GM23338 (cell line): ENCODE measurements around the gene BANP. TPM values are rescaled to one million over a fixed set of nuclear protein-coding genes. Genes with fewer than 3 reads are reported as not detected.

Experiments
- CREB1 ChIP-seq: fragments of 250-450 bp; sonication (Bioruptor Pico); IDR thresholded peaks from 2 replicates; pipeline ENCODE4 v1.5.0; 2020; ENCODE audit warnings: low read depth, mild to moderate bottlenecking, moderate library complexity
- EZH2 ChIP-seq: fragments of 200-600 bp; sonication (generic); IDR thresholded peaks from one replicate; pipeline ENCODE4 v1.8.0; 2017; ENCODE audit warnings: antibody characterized with exemption, mild to moderate bottlenecking, low read depth; ENCODE audit not compliant: unreplicated experiment
- EZH2phosphoT487 ChIP-seq: fragments of 200-600 bp; sonication (generic); IDR thresholded peaks from one replicate; pipeline ENCODE4 v1.8.1; 2018; ENCODE audit warnings: antibody characterized with exemption; ENCODE audit not compliant: unreplicated experiment
- NANOG ChIP-seq: IDR thresholded peaks from 2 replicates; pipeline ENCODE4 v1.6.1; 2016; ENCODE audit warnings: antibody characterized with exemption, borderline replicate concordance
- POLR2AphosphoS5 ChIP-seq: IDR thresholded peaks from 2 replicates; pipeline ENCODE4 v1.6.1; 2016; ENCODE audit warnings: antibody characterized with exemption, low read depth
- ZNF114 ChIP-seq: fragments of 250-450 bp; sonication (Bioruptor Pico); IDR thresholded peaks from 2 replicates; pipeline ENCODE4 v1.5.0; 2020; ENCODE audit warnings: mild to moderate bottlenecking, moderate library complexity
- polyA plus RNA-seq: library from polyadenylated mRNA; unstranded; fragments of >200 nt; fragmentation: Nextera tagmentation; extraction: Ambion mirVana; gene quantifications from 2 replicates; pipeline ENCODE4 v1.2.1, GENCODE V29; 2016
- total RNA-seq: library from RNA; depleted of rRNA; stranded (reverse); fragments of >200 nt; shearing (Covaris generic); gene quantifications from 2 replicates; pipeline ENCODE4 v1.2.3, GENCODE V29; 2014
- TF ChIP-seq, protein P1 (sequence below): fragments of 250-450 bp; sonication (Bioruptor Pico); IDR thresholded peaks from 2 replicates; pipeline ENCODE4 v1.5.0; 2020; ENCODE audit warnings: mild to moderate bottlenecking, moderate library complexity
- TF ChIP-seq, protein P2 (sequence below), 2 experiments: fragments of 200-600 bp in 1 of 2; sonication (generic) in 1 of 2; conservative IDR thresholded peaks; 2 replicates each; pipeline versions ENCODE4 v1.5.1 to v1.6.1; 2016 to 2017; ENCODE audit warnings: antibody characterized with exemption in 2 of 2, low read depth in 2 of 2, mild to moderate bottlenecking in 2 of 2, moderate library complexity in 1 of 2
- TF ChIP-seq, protein P3 (sequence below): IDR thresholded peaks from one replicate; pipeline ENCODE4 v1.6.1; 2018; ENCODE audit warnings: antibody characterized with exemption; ENCODE audit not compliant: unreplicated experiment
- TF ChIP-seq, protein P4 (sequence below): IDR thresholded peaks from 2 replicates; pipeline ENCODE4 v1.6.1; 2016; ENCODE audit warnings: antibody characterized with exemption

Gene BANP
- total and polyA plus RNA-seq, 2 experiments from 2014 or later, result 22.3 to 48.0 TPM

DNA sequence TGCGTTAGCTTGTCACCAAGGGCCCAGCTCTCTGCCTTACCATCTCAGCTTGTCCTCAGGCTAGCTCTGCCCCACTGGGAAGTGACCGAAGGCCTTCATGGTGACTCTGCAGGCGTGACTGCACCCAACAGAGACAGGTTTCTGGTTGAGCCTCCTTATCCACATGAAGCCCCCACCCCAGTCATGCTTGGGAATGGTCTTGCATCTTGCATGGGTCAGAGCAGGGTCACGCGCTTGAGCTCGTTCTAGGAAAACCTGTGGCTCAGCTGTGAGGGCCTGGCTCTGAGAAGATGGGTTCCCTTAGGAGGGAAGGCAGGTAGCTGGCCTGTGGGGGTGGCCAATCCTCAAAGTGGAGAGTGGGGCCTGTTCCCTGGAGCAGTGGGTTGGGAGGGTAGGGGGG, 122.8 kb downstream of the BANP start (continued):
- TF ChIP-seq, protein P1, sequence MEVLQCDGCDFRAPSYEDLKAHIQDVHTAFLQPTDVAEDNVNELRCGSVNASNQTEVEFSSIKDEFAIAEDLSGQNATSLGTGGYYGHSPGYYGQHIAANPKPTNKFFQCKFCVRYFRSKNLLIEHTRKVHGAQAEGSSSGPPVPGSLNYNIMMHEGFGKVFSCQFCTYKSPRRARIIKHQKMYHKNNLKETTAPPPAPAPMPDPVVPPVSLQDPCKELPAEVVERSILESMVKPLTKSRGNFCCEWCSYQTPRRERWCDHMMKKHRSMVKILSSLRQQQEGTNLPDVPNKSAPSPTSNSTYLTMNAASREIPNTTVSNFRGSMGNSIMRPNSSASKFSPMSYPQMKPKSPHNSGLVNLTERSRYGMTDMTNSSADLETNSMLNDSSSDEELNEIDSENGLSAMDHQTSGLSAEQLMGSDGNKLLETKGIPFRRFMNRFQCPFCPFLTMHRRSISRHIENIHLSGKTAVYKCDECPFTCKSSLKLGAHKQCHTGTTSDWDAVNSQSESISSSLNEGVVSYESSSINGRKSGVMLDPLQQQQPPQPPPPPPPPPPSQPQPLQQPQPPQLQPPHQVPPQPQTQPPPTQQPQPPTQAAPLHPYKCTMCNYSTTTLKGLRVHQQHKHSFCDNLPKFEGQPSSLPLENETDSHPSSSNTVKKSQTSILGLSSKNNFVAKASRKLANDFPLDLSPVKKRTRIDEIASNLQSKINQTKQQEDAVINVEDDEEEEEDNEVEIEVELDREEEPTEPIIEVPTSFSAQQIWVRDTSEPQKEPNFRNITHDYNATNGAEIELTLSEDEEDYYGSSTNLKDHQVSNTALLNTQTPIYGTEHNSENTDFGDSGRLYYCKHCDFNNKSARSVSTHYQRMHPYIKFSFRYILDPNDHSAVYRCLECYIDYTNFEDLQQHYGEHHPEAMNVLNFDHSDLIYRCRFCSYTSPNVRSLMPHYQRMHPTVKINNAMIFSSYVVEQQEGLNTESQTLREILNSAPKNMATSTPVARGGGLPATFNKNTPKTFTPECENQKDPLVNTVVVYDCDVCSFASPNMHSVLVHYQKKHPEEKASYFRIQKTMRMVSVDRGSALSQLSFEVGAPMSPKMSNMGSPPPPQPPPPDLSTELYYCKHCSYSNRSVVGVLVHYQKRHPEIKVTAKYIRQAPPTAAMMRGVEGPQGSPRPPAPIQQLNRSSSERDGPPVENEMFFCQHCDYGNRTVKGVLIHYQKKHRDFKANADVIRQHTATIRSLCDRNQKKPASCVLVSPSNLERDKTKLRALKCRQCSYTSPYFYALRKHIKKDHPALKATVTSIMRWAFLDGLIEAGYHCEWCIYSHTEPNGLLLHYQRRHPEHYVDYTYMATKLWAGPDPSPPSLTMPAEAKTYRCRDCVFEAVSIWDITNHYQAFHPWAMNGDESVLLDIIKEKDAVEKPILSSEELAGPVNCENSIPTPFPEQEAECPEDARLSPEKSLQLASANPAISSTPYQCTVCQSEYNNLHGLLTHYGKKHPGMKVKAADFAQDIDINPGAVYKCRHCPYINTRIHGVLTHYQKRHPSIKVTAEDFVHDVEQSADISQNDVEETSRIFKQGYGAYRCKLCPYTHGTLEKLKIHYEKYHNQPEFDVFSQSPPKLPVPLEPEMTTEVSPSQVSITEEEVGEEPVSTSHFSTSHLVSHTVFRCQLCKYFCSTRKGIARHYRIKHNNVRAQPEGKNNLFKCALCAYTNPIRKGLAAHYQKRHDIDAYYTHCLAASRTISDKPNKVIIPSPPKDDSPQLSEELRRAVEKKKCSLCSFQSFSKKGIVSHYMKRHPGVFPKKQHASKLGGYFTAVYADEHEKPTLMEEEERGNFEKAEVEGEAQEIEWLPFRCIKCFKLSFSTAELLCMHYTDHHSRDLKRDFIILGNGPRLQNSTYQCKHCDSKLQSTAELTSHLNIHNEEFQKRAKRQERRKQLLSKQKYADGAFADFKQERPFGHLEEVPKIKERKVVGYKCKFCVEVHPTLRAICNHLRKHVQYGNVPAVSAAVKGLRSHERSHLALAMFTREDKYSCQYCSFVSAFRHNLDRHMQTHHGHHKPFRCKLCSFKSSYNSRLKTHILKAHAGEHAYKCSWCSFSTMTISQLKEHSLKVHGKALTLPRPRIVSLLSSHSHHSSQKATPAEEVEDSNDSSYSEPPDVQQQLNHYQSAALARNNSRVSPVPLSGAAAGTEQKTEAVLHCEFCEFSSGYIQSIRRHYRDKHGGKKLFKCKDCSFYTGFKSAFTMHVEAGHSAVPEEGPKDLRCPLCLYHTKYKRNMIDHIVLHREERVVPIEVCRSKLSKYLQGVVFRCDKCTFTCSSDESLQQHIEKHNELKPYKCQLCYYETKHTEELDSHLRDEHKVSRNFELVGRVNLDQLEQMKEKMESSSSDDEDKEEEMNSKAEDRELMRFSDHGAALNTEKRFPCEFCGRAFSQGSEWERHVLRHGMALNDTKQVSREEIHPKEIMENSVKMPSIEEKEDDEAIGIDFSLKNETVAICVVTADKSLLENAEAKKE, result no peak
- TF ChIP-seq EZH2phosphoT487 (no peak), EZH2 (no peak), ZNF114 (CRISPR knock-in tag) (no peak), CREB1 (CRISPR knock-in tag) (no peak), NANOG (no peak), POLR2AphosphoS5 (no peak)
- TF ChIP-seq, protein P2, sequence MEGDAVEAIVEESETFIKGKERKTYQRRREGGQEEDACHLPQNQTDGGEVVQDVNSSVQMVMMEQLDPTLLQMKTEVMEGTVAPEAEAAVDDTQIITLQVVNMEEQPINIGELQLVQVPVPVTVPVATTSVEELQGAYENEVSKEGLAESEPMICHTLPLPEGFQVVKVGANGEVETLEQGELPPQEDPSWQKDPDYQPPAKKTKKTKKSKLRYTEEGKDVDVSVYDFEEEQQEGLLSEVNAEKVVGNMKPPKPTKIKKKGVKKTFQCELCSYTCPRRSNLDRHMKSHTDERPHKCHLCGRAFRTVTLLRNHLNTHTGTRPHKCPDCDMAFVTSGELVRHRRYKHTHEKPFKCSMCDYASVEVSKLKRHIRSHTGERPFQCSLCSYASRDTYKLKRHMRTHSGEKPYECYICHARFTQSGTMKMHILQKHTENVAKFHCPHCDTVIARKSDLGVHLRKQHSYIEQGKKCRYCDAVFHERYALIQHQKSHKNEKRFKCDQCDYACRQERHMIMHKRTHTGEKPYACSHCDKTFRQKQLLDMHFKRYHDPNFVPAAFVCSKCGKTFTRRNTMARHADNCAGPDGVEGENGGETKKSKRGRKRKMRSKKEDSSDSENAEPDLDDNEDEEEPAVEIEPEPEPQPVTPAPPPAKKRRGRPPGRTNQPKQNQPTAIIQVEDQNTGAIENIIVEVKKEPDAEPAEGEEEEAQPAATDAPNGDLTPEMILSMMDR (conservative IDR thresholded peaks at IDR 0.05; ENCODE audit: low read depth in 2 of 2), result no peak
- TF ChIP-seq, protein P3, sequence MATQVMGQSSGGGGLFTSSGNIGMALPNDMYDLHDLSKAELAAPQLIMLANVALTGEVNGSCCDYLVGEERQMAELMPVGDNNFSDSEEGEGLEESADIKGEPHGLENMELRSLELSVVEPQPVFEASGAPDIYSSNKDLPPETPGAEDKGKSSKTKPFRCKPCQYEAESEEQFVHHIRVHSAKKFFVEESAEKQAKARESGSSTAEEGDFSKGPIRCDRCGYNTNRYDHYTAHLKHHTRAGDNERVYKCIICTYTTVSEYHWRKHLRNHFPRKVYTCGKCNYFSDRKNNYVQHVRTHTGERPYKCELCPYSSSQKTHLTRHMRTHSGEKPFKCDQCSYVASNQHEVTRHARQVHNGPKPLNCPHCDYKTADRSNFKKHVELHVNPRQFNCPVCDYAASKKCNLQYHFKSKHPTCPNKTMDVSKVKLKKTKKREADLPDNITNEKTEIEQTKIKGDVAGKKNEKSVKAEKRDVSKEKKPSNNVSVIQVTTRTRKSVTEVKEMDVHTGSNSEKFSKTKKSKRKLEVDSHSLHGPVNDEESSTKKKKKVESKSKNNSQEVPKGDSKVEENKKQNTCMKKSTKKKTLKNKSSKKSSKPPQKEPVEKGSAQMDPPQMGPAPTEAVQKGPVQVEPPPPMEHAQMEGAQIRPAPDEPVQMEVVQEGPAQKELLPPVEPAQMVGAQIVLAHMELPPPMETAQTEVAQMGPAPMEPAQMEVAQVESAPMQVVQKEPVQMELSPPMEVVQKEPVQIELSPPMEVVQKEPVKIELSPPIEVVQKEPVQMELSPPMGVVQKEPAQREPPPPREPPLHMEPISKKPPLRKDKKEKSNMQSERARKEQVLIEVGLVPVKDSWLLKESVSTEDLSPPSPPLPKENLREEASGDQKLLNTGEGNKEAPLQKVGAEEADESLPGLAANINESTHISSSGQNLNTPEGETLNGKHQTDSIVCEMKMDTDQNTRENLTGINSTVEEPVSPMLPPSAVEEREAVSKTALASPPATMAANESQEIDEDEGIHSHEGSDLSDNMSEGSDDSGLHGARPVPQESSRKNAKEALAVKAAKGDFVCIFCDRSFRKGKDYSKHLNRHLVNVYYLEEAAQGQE, result no peak
- TF ChIP-seq, protein P4, sequence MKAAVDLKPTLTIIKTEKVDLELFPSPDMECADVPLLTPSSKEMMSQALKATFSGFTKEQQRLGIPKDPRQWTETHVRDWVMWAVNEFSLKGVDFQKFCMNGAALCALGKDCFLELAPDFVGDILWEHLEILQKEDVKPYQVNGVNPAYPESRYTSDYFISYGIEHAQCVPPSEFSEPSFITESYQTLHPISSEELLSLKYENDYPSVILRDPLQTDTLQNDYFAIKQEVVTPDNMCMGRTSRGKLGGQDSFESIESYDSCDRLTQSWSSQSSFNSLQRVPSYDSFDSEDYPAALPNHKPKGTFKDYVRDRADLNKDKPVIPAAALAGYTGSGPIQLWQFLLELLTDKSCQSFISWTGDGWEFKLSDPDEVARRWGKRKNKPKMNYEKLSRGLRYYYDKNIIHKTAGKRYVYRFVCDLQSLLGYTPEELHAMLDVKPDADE, result no peak
